ENCODE data around the gene ARVCF.

ARVCF gene

GRCh38 chr22:20056161-20056560 lies 39.5 kb upstream of the ARVCF start:
- Histone ChIP-seq H3K4me1 (ENCODE audit: insufficient read depth, poor library complexity, severe bottlenecking) (peaks cover 1% of the 10 kb centered on the region), H3K4me3 (ENCODE audit: severe bottlenecking) (no peak overlapping the region), H3K9me3 (ENCODE audit: severe bottlenecking) (no peaks in the 10 kb centered on the region), H3K27ac (ENCODE audit: poor library complexity, severe bottlenecking) (no peak overlapping the region), H3K27me3 (ENCODE audit: insufficient read depth, poor library complexity, severe bottlenecking) (no peaks in the 10 kb centered on the region), H3K36me3 (ENCODE audit: low read depth) (0 out of 2 replicates have a peak, but pooled peaks cover 1% of the 10 kb centered on the region)
- no peak for TF ChIP-seq CTCF (IDR thresholded peaks at IDR 0.05; ENCODE audit: poor library complexity, severe bottlenecking)
- DNase-seq (ENCODE audit: low spot score) (no peak), ATAC-seq (ENCODE audit: low read depth) (no peak)

- ATAC-seq (ENCODE audit: low read depth), result no peak
- no peak for TF ChIP-seq CTCF (IDR thresholded peaks at IDR 0.05; ENCODE audit: poor library complexity, severe bottlenecking)
- no peaks in the 10 kb centered on the region for H3K27me3 ChIP-seq (ENCODE audit: insufficient read depth, poor library complexity, severe bottlenecking)
- 0 out of 2 replicates have a peak, but pooled peaks cover 3% of the 10 kb centered on the region for H3K36me3 ChIP-seq (ENCODE audit: low read depth)
- no peak for DNase-seq (ENCODE audit: low spot score)
- H3K4me1 ChIP-seq (ENCODE audit: insufficient read depth, poor library complexity, severe bottlenecking), result no peaks in the 10 kb centered on the region
- no peaks in the 10 kb centered on the region for H3K9me3 ChIP-seq (ENCODE audit: severe bottlenecking)
- H3K27ac ChIP-seq (ENCODE audit: poor library complexity, severe bottlenecking), result no peak overlapping the region
- no peak overlapping the region for H3K4me3 ChIP-seq (ENCODE audit: severe bottlenecking)
Observed at GRCh38 chr22:20055654-20056053, 39.0 kb upstream of the ARVCF start.

- no peaks in the 10 kb centered on the region for H3K4me1 ChIP-seq (ENCODE audit: insufficient read depth, poor library complexity, severe bottlenecking)
- TF ChIP-seq CTCF (IDR thresholded peaks at IDR 0.05; ENCODE audit: poor library complexity, severe bottlenecking), result no peak
- no peaks in the 10 kb centered on the region for H3K9me3 ChIP-seq (ENCODE audit: severe bottlenecking)
- H3K4me3 ChIP-seq (ENCODE audit: severe bottlenecking), result no peak overlapping the region
- H3K36me3 ChIP-seq (ENCODE audit: low read depth), result 0 out of 2 replicates have a peak, but pooled peaks cover 3% of the 10 kb centered on the region
- DNase-seq (ENCODE audit: low spot score) (no peak), ATAC-seq (ENCODE audit: low read depth) (no peak)
- no peaks in the 10 kb centered on the region for H3K27me3 ChIP-seq (ENCODE audit: insufficient read depth, poor library complexity, severe bottlenecking)
- no peak overlapping the region for H3K27ac ChIP-seq (ENCODE audit: poor library complexity, severe bottlenecking)
Observed at GRCh38 chr22:20055144-20055543, 38.5 kb upstream of the ARVCF start.

GRCh38 chr22:20054485-20054884 lies 37.9 kb upstream of the ARVCF start:
- Histone ChIP-seq H3K4me3 (ENCODE audit: severe bottlenecking) (no peak overlapping the region), H3K27ac (ENCODE audit: poor library complexity, severe bottlenecking) (no peak overlapping the region)
- TF ChIP-seq CTCF (IDR thresholded peaks at IDR 0.05; ENCODE audit: poor library complexity, severe bottlenecking), result no peak

GRCh38 chr22:20054034-20054427 lies 37.4 kb upstream of the ARVCF start:
- Histone ChIP-seq H3K27me3 (ENCODE audit: insufficient read depth, poor library complexity, severe bottlenecking) (no peaks in the 10 kb centered on the region), H3K4me1 (ENCODE audit: insufficient read depth, poor library complexity, severe bottlenecking) (no peaks in the 10 kb centered on the region), H3K9me3 (ENCODE audit: severe bottlenecking) (no peaks in the 10 kb centered on the region), H3K4me3 (ENCODE audit: severe bottlenecking) (no peak overlapping the region), H3K27ac (ENCODE audit: poor library complexity, severe bottlenecking) (no peak overlapping the region), H3K36me3 (ENCODE audit: low read depth) (peaks cover 7% of the 10 kb centered on the region; the same call in 1 of the 2 replicates)
- TF ChIP-seq CTCF (IDR thresholded peaks at IDR 0.05; ENCODE audit: poor library complexity, severe bottlenecking), result no peak
- ATAC-seq (ENCODE audit: low read depth) (no peak), DNase-seq (ENCODE audit: low spot score) (no peak)

More at GRCh38 chr22:20054485-20054884, 37.9 kb upstream of the ARVCF start:
- DNase-seq (ENCODE audit: low spot score) (no peak), ATAC-seq (ENCODE audit: low read depth) (no peak)
- Histone ChIP-seq H3K36me3 (ENCODE audit: low read depth) (peaks cover 7% of the 10 kb centered on the region; the same call in 1 of the 2 replicates), H3K9me3 (ENCODE audit: severe bottlenecking) (no peaks in the 10 kb centered on the region), H3K4me1 (ENCODE audit: insufficient read depth, poor library complexity, severe bottlenecking) (no peaks in the 10 kb centered on the region), H3K27me3 (ENCODE audit: insufficient read depth, poor library complexity, severe bottlenecking) (no peaks in the 10 kb centered on the region)

Measured in RWPE2 (cell line).